ENCODE results near the gene FAM53A. TPM values are rescaled to one million over a fixed set of nuclear protein-coding genes. Genes with fewer than 3 reads are reported as not detected.

FAM53A gene
- total RNA-seq, 1 donor from 2014 or later, result 5.2 TPM

GRCh38 chr4:1628892-1629698 lies 55.0 kb downstream of the FAM53A start:
- H3K4me3 ChIP-seq (ENCODE audit: low read depth, low read length), result no peak overlapping the region
- peak; percentile 97 for TF ChIP-seq CTCF (IDR thresholded peaks at IDR 0.05; ENCODE audit: insufficient read depth, low read length, poor library complexity, severe bottlenecking)
- no peaks in the 10 kb centered on the region for H3K36me3 ChIP-seq (ENCODE audit: control insufficient read depth, insufficient read depth, low read length)
- peaks cover 13% of the 10 kb centered on the region for H3K27me3 ChIP-seq (ENCODE audit: control insufficient read depth, insufficient read depth, low read length)
- DNase-seq (ENCODE audit: low read depth), result no peak

GRCh38 chr4:1627417-1628313 lies 56.4 kb downstream of the FAM53A start:
- no peaks in the 10 kb centered on the region for H3K36me3 ChIP-seq (ENCODE audit: control insufficient read depth, insufficient read depth, low read length)
- peaks cover 23% of the 10 kb centered on the region for H3K27me3 ChIP-seq (ENCODE audit: control insufficient read depth, insufficient read depth, low read length)
- DNase-seq (ENCODE audit: low read depth), result no peak
- TF ChIP-seq CTCF (IDR thresholded peaks at IDR 0.05; ENCODE audit: insufficient read depth, low read length, poor library complexity, severe bottlenecking), result no peak
- H3K4me3 ChIP-seq (ENCODE audit: low read depth, low read length), result no peak overlapping the region

GRCh38 chr4:1626941-1627340 lies 57.2 kb downstream of the FAM53A start:
- Histone ChIP-seq H3K36me3 (ENCODE audit: control insufficient read depth, insufficient read depth, low read length) (no peaks in the 10 kb centered on the region), H3K27me3 (ENCODE audit: control insufficient read depth, insufficient read depth, low read length) (peaks cover 28% of the 10 kb centered on the region), H3K4me3 (ENCODE audit: low read depth, low read length) (no peak overlapping the region)
- no peak for TF ChIP-seq CTCF (IDR thresholded peaks at IDR 0.05; ENCODE audit: insufficient read depth, low read length, poor library complexity, severe bottlenecking)
- no peak for DNase-seq (ENCODE audit: low read depth)

- no peak for DNase-seq (ENCODE audit: low read depth)
- no peak for TF ChIP-seq CTCF (IDR thresholded peaks at IDR 0.05; ENCODE audit: insufficient read depth, low read length, poor library complexity, severe bottlenecking)
- H3K4me3 ChIP-seq (ENCODE audit: low read depth, low read length), result no peak overlapping the region
- peaks cover 34% of the 10 kb centered on the region for H3K27me3 ChIP-seq (ENCODE audit: control insufficient read depth, insufficient read depth, low read length)
- no peaks in the 10 kb centered on the region for H3K36me3 ChIP-seq (ENCODE audit: control insufficient read depth, insufficient read depth, low read length)
Measured at GRCh38 chr4:1626151-1626550, 58.0 kb downstream of the FAM53A start.

GRCh38 chr4:1625600-1626138 lies 58.4 kb downstream of the FAM53A start:
- no peaks in the 10 kb centered on the region for H3K36me3 ChIP-seq (ENCODE audit: control insufficient read depth, insufficient read depth, low read length)
- TF ChIP-seq CTCF (IDR thresholded peaks at IDR 0.05; ENCODE audit: insufficient read depth, low read length, poor library complexity, severe bottlenecking), result no peak
- H3K4me3 ChIP-seq (ENCODE audit: low read depth, low read length), result no peak overlapping the region
- DNase-seq (ENCODE audit: low read depth), result no peak
- H3K27me3 ChIP-seq (ENCODE audit: control insufficient read depth, insufficient read depth, low read length), result peaks cover 34% of the 10 kb centered on the region

Measured in kidney epithelial cell (primary cell).